ENCODE data around the gene TCF7L1. TPM values are rescaled to one million over a fixed set of nuclear protein-coding genes. Genes with fewer than 3 reads are reported as not detected.

TCF7L1 gene
- total and polyA plus RNA-seq, 2 donors (not counting 3 experiments of a cell fraction or from before 2014, with no cell fraction given): 9.6 to 17.4 TPM

DNA sequence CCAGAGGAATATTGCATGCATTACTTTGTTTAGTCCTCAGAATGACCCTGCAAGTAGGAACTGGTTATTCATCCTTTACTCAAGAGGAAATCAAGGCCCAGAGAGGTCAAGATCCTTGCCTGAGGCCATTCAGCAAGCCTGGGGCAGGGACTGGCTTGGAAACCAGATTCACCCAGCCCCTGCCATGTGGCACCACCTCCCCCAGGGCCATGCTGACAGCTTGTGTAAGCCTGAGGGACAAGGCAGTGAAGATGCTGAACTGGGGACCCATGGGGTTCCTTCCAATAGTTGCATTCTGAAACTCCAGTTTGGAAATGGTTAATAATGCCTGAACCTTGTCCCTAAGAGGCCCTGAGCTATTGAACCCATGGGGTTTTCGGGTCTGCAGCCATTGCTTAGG, 24.2 kb downstream of the TCF7L1 start:
- H3K4me3 ChIP-seq (replicated peaks in 1 of 3; ENCODE audit: insufficient read depth in 1 of 3, low read depth in 1 of 3, low read length in 3 of 3): no peak overlapping the region
- ChIA-PET POLR2A (no interaction called here), CTCF (no interaction called here)
- H3K79me2 ChIP-seq (ENCODE audit: control insufficient read depth, insufficient read depth, low read length): peaks cover 3% of the 10 kb centered on the region
- peaks cover 18% of the 10 kb centered on the region for H3K4me1 ChIP-seq (ENCODE audit: control insufficient read depth, extremely low read depth, insufficient read depth, low read length)
- H3K9me3 ChIP-seq (replicated peaks; ENCODE audit: control insufficient read depth, insufficient read depth, low read length): no peaks in the 10 kb centered on the region
- no peak for DNase-seq (ENCODE audit: low read depth, low spot score)
- BruUV-seq (replicated peaks): no TSS peak
- no peak overlapping the region for H3K4me2 ChIP-seq (ENCODE audit: insufficient read depth, low read length)
- H2AFZ ChIP-seq (ENCODE audit: low read depth, low read length): no peak overlapping the region
- no peak for TF ChIP-seq EZH2 (IDR thresholded peaks at IDR 0.05; ENCODE audit: borderline replicate concordance, low read depth, low read length, severe bottlenecking)
- no peak for TF ChIP-seq GATA2 (IDR thresholded peaks at IDR 0.05; ENCODE audit: insufficient read depth, insufficient read length, low read depth, low read length)
- TF ChIP-seq JUN (IDR thresholded peaks at IDR 0.05; ENCODE audit: borderline replicate concordance, insufficient read depth, insufficient read length, low read depth): no peak
- intact Hi-C loops (cut with micrococcal nuclease): no loop called here
- no peak for FAIRE-seq
- H3K9ac ChIP-seq (replicated peaks; ENCODE audit: extremely low read depth, insufficient read depth, low read length): no peak overlapping the region
- H4K20me1 ChIP-seq (replicated peaks; ENCODE audit: control insufficient read depth, extremely low read depth, insufficient read depth, low read length): no peaks in the 10 kb centered on the region
- dilution Hi-C loops (cut with MboI; ENCODE audit: extremely low pct_ligation_motif_present, low sequenced_read_pairs): no loop called here
- H3K36me3 ChIP-seq (ENCODE audit: control insufficient read depth in 2 of 2, extremely low read depth in 1 of 2, insufficient read depth in 2 of 2, low read length in 2 of 2): no peaks in the 10 kb centered on the region
- H3K27me3 ChIP-seq (ENCODE audit: control insufficient read depth in 2 of 2, insufficient read depth in 2 of 2, low read length in 2 of 2): no peaks in the 10 kb centered on the region
- H3K9me1 ChIP-seq (replicated peaks; ENCODE audit: control insufficient read depth, extremely low read depth, insufficient read depth, low read length): no peaks in the 10 kb centered on the region
- H3K27ac ChIP-seq (ENCODE audit: insufficient read depth, low read depth, low read length): no peak overlapping the region

DNA sequence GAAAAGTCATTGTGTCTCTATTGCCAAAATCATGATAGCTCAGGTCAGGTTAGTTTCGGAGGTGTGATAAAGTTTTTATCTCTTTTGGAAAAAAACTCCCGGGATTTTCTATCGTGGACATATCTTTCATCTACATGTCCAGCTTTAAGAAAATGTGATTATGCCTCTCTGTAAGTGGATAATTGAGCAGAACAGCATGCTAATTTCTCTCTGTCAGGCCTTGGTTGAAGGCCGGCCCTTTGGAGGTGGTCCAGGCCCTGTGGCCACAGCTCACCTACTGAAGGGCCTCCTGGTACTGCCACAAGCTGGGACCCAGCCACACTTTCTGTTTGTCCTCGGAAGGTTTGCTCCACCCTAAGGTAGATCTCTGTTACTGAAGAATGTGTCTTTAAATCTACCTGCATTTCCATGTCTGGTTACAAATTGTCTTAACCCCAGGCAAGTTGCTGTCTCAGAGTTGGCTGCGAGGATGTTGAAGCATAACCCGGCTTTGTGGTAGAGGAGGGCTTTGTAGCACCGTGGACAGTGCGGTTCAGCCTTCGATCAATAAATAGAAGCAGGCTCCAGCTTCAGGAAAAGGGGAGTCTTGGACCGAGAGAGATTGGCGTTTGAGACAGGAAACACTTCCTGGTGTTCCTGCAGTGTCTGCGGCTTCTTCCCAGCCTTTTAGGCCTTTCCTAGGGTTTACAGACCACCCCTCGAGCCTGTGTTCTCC, 25.5 kb downstream of the TCF7L1 start:
- POLR2A ChIA-PET: no interaction called here
- H3K9ac ChIP-seq (replicated peaks; ENCODE audit: extremely low read depth, insufficient read depth, low read length): no peak overlapping the region
- no TSS peak for BruUV-seq (replicated peaks)

More for the DNA sequence above, 25.5 kb downstream of the TCF7L1 start:
- TF ChIP-seq MYC (IDR thresholded peaks at IDR 0.05; ENCODE audit: low read depth, low read length): no peak
- TF ChIP-seq POLR2A (IDR thresholded peaks at IDR 0.05; ENCODE audit: low read depth, low read length): no peak
- TF ChIP-seq EZH2 (IDR thresholded peaks at IDR 0.05; ENCODE audit: borderline replicate concordance, low read depth, low read length, severe bottlenecking): no peak
- TF ChIP-seq JUN (IDR thresholded peaks at IDR 0.05; ENCODE audit: borderline replicate concordance, insufficient read depth, insufficient read length, low read depth): no peak
- no peak for TF ChIP-seq POLR2AphosphoS5 (IDR thresholded peaks at IDR 0.05; ENCODE audit: insufficient read depth, low read depth, low read length)
- TF ChIP-seq, protein P1, sequence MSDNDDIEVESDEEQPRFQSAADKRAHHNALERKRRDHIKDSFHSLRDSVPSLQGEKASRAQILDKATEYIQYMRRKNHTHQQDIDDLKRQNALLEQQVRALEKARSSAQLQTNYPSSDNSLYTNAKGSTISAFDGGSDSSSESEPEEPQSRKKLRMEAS (IDR thresholded peaks at IDR 0.05; ENCODE audit: insufficient read depth, insufficient read length): no peak
- Histone ChIP-seq H3K9me1 (replicated peaks; ENCODE audit: control insufficient read depth, extremely low read depth, insufficient read depth, low read length) (no peaks in the 10 kb centered on the region), H3K27me3 (ENCODE audit: control insufficient read depth in 2 of 2, insufficient read depth in 2 of 2, low read length in 2 of 2) (no peaks in the 10 kb centered on the region), H3K4me1 (ENCODE audit: control insufficient read depth, extremely low read depth, insufficient read depth, low read length) (peaks cover 18% of the 10 kb centered on the region), H3K4me2 (ENCODE audit: insufficient read depth, low read length) (no peak overlapping the region), H3K36me3 (ENCODE audit: control insufficient read depth in 2 of 2, extremely low read depth in 1 of 2, insufficient read depth in 2 of 2, low read length in 2 of 2) (no peaks in the 10 kb centered on the region), H3K9me3 (replicated peaks; ENCODE audit: control insufficient read depth, insufficient read depth, low read length) (no peaks in the 10 kb centered on the region), H2AFZ (ENCODE audit: low read depth, low read length) (no peak overlapping the region), H3K79me2 (ENCODE audit: control insufficient read depth, insufficient read depth, low read length) (peaks cover 3% of the 10 kb centered on the region), H3K27ac (ENCODE audit: insufficient read depth, low read depth, low read length) (no peak overlapping the region), H3K4me3 (replicated peaks in 1 of 3; ENCODE audit: insufficient read depth in 1 of 3, low read depth in 1 of 3, low read length in 3 of 3) (no peak overlapping the region), H4K20me1 (replicated peaks; ENCODE audit: control insufficient read depth, extremely low read depth, insufficient read depth, low read length) (no peaks in the 10 kb centered on the region)
- no peak for DNase-seq (ENCODE audit: low read depth, low spot score)
- no peak for FAIRE-seq
- dilution Hi-C loops (cut with MboI; ENCODE audit: extremely low pct_ligation_motif_present, low sequenced_read_pairs): no loop called here
- intact Hi-C loops (cut with micrococcal nuclease): no loop called here
- CTCF ChIA-PET: interaction anchor here (0.8 to 1.2 kb wide), 2 partner anchors 18 to 92 kb away, joined by 3 to 4 read pairs; no protein-coding TSS in a partner anchor

All from endothelial cell of umbilical vein (primary cell).